B cell (primary cell): Measurements from ENCODE around the gene ITSN2. TPM values are rescaled to one million over a fixed set of nuclear protein-coding genes. Genes with fewer than 3 reads are reported as not detected.

ENCODE experiments used
- ATAC-seq: fragments of 200-7000 bp; cut with Tn5 transposase; one replicate; pipeline ENCODE4 v1.10.0; 2021; ENCODE audit warnings: low read depth, mild to moderate bottlenecking, moderate number of reproducible peaks, moderate library complexity
- CTCF ChIA-PET: fragments of 350-600 bp; sonication (Branson Sonifier 250); formaldehyde crosslinking; loops from one replicate; lab custom pipeline; 2021; ENCODE audit warnings: antibody characterized with exemption, inconsistent platforms; lab: Charles Lee
- POLR2A ChIA-PET: fragments of 350-600 bp; sonication (Branson Sonifier 250); formaldehyde crosslinking; loops from one replicate; lab custom pipeline; 2021; ENCODE audit warnings: antibody characterized with exemption; lab: Charles Lee
- DNase-seq: peaks from one replicate; pipeline ENCODE4 v3.0.0; 2013
- H2AFZ ChIP-seq: 2 replicates; pipeline ENCODE4 v1.6.1; 2012; ENCODE audit warnings: mild to moderate bottlenecking, low read depth, low read length; ENCODE audit not compliant: insufficient read depth, poor library complexity, severe bottlenecking
- H3K27ac ChIP-seq, 2 donors: 1 replicate in 1 of 2; 2 replicates in 1 of 2; pipeline ENCODE4 v1.5.1; 2012 to 2013; ENCODE audit warnings: low read length in 2 of 2, mild to moderate bottlenecking in 2 of 2, moderate library complexity in 1 of 2
- H3K27me3 ChIP-seq, 4 experiments: fragments of 200-600 bp in 1 of 4; sonication (generic) in 1 of 4; replicated peaks in 1 of 4; 1 replicate in 2 of 4; 2 replicates in 2 of 4; pipeline versions ENCODE4 v1.6.1 to v1.7.0; 2013 to 2016; ENCODE audit warnings: low read length in 3 of 4, mild to moderate bottlenecking in 2 of 4, mixed read lengths in 1 of 4, moderate library complexity in 1 of 4; ENCODE audit not compliant: insufficient read depth in 4 of 4, control insufficient read depth in 3 of 4; ENCODE audit errors: control extremely low read depth in 1 of 4
- H3K36me3 ChIP-seq, 2 experiments: replicated peaks in 1 of 2; 1 replicate in 1 of 2; 2 replicates in 1 of 2; pipeline versions ENCODE4 v1.6.1 to v1.7.1; 2013; ENCODE audit warnings: low read length in 1 of 2; ENCODE audit not compliant: insufficient read depth in 2 of 2, control insufficient read depth in 1 of 2; ENCODE audit errors: control extremely low read depth in 1 of 2, extremely low read depth in 1 of 2
- H3K4me1 ChIP-seq, 2 donors: fragments of 200-600 bp in 1 of 2; sonication (generic) in 1 of 2; 1 replicate in 1 of 2; 2 replicates in 1 of 2; pipeline versions ENCODE4 v1.5.1 to v1.6.1; 2013 to 2017; ENCODE audit warnings: low read length in 2 of 2; ENCODE audit not compliant: control insufficient read depth in 2 of 2, insufficient read depth in 2 of 2
- H3K4me2 ChIP-seq: replicated peaks from 2 replicates; pipeline ENCODE3; 2012; ENCODE audit warnings: mild to moderate bottlenecking, low read depth, low read length; ENCODE audit not compliant: poor library complexity, severe bottlenecking
- H3K4me3 ChIP-seq, 5 experiments: fragments of 200-600 bp in 1 of 5; sonication (generic) in 1 of 5; 1 replicate in 3 of 5; 2 replicates in 2 of 5; pipeline versions ENCODE4 v1.5.1 to v1.7.0; 2011 to 2016; ENCODE audit warnings: low read length in 4 of 5, mild to moderate bottlenecking in 4 of 5, low read depth in 2 of 5, control low read depth in 1 of 5, moderate library complexity in 1 of 5; ENCODE audit not compliant: insufficient read depth in 1 of 5; ENCODE audit errors: control extremely low read depth in 1 of 5, extremely low read depth in 1 of 5
- H3K79me2 ChIP-seq: fragments of 200-600 bp; sonication (generic); one replicate; pipeline ENCODE4 v1.6.0; 2016; ENCODE audit warnings: low read length; ENCODE audit not compliant: control insufficient read depth, insufficient read depth
- H3K9ac ChIP-seq: fragments of 200-600 bp; sonication (generic); 2 replicates; pipeline ENCODE4 v1.6.1; 2017; ENCODE audit warnings: mild to moderate bottlenecking, low read length, moderate library complexity
- H3K9me3 ChIP-seq, 3 donors: one replicate each; pipeline versions ENCODE4 v1.6.1 to v1.7.1; 2013; ENCODE audit warnings: low read length in 2 of 3; ENCODE audit not compliant: control insufficient read depth in 2 of 3, insufficient read depth in 1 of 3; ENCODE audit errors: control extremely low read depth in 1 of 3
- H4K20me1 ChIP-seq: 2 replicates; pipeline ENCODE4 v1.6.0; 2012; ENCODE audit warnings: mild to moderate bottlenecking, low read length; ENCODE audit not compliant: insufficient read depth, control insufficient read depth, poor library complexity, severe bottlenecking
- H3K27ac Mint-ChIP-seq: one replicate; pipeline ENCODE4 v1.8.0; 2021; ENCODE audit warnings: mixed read lengths
- H3K27me3 Mint-ChIP-seq: one replicate; pipeline ENCODE4 v1.8.0; 2021; ENCODE audit warnings: mixed read lengths
- H3K4me1 Mint-ChIP-seq: one replicate; pipeline ENCODE4 v1.8.0; 2021; ENCODE audit warnings: mixed read lengths
- H3K4me3 Mint-ChIP-seq: one replicate; pipeline ENCODE4 v1.8.0; 2021; ENCODE audit warnings: mixed read lengths
- H3K9me3 Mint-ChIP-seq: one replicate; pipeline ENCODE4 v1.8.0; 2022; ENCODE audit warnings: mixed read lengths; ENCODE audit not compliant: insufficient read depth
- EZH2 ChIP-seq: IDR thresholded peaks from 2 replicates; pipeline ENCODE4 v1.6.1; 2012; ENCODE audit warnings: borderline replicate concordance, low read depth, mild to moderate bottlenecking, moderate library complexity, low read length; ENCODE audit not compliant: insufficient read depth, poor library complexity, severe bottlenecking
- WGBS: methylation state at CpG from one replicate; pipeline ENCODE4 v1.1.5; 2013; ENCODE audit warnings: missing lambda C conversion rate; ENCODE audit not compliant: insufficient coverage; 5-methylcytosine and 5-hydroxymethylcytosine counted together
- intact Hi-C: fragments of 100-400 bp; cut with micrococcal nuclease; formaldehyde crosslinking; loops from one replicate; pipeline ENCODE4 v1.10.0; 2022
- polyA plus RNA-seq: library from polyadenylated mRNA; depleted of rRNA; stranded (reverse); fragments of >200 nt; gene quantifications from 2 replicates; pipeline ENCODE4 v1.2.3, GENCODE V29; 2012
- total RNA-seq, 2 donors: library from RNA; stranded (reverse); fragments of 120-200 nt in 1 of 2; gene quantifications; 1 replicate in 1 of 2; 2 replicates in 1 of 2; pipeline versions ENCODE4 v1.2.3 to v1.2.4, GENCODE V29; 2013 to 2022
- TF ChIP-seq, protein P1 (sequence below): fragments of 200-600 bp; IDR thresholded peaks from one replicate; pipeline ENCODE4 v1.8.0; 2022; ENCODE audit warnings: antibody characterized with exemption, mild to moderate bottlenecking

ITSN2 gene
- total and polyA plus RNA-seq, 2 donors (not counting 1 experiment from before 2014, with no cell fraction given): 107 to 200 TPM

GRCh38 chr2:24332791-24333540 lies 27.4 kb downstream of the ITSN2 start:
- no CpG with 5 or more reads among the region's 2 CpGs for WGBS
- POLR2A ChIA-PET: interaction anchor here (4.4 kb wide), 1 partner anchor 27 kb away, joined by 40 read pairs; the partner anchor contains the start of gene ITSN2
- peaks cover 0 to 5% (median 0%) of the 10 kb centered on the region in 3 donors for H3K9me3 ChIP-seq
- H3K27me3 ChIP-seq: no peaks in the 10 kb centered on the region
- H4K20me1 ChIP-seq: peaks cover 5% of the 10 kb centered on the region
- peak overlapping the region in 1 of 5 experiments; percentile 5 for H3K4me3 ChIP-seq
- peaks cover 94% of the 10 kb centered on the region for H3K79me2 ChIP-seq
- H2AFZ ChIP-seq: no peak overlapping the region
- H3K36me3 ChIP-seq: no peaks in the 10 kb centered on the region
- Mint-ChIP-seq H3K4me1 (peaks cover 68% of the 10 kb centered on the region), H3K27me3 (no peaks in the 10 kb centered on the region), H3K9me3 (no peaks in the 10 kb centered on the region), H3K27ac (peak overlapping the region; percentile 84), H3K4me3 (peak overlapping the region; percentile 40)
- TF ChIP-seq, protein P1, sequence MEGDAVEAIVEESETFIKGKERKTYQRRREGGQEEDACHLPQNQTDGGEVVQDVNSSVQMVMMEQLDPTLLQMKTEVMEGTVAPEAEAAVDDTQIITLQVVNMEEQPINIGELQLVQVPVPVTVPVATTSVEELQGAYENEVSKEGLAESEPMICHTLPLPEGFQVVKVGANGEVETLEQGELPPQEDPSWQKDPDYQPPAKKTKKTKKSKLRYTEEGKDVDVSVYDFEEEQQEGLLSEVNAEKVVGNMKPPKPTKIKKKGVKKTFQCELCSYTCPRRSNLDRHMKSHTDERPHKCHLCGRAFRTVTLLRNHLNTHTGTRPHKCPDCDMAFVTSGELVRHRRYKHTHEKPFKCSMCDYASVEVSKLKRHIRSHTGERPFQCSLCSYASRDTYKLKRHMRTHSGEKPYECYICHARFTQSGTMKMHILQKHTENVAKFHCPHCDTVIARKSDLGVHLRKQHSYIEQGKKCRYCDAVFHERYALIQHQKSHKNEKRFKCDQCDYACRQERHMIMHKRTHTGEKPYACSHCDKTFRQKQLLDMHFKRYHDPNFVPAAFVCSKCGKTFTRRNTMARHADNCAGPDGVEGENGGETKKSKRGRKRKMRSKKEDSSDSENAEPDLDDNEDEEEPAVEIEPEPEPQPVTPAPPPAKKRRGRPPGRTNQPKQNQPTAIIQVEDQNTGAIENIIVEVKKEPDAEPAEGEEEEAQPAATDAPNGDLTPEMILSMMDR: no peak
- TF ChIP-seq EZH2: no peak
- DNase-seq (no peak), ATAC-seq (no peak)
- H3K4me1 ChIP-seq: peaks cover 67 to 70% of the 10 kb centered on the region in 2 donors
- intact Hi-C loops: loop anchor here (1.0 to 2.0 kb wide), 2 partner anchors 9 to 18 kb away; no protein-coding TSS in a partner anchor
- H3K4me2 ChIP-seq: peak overlapping the region; percentile 39
- CTCF ChIA-PET: interaction anchor here (0.7 to 1.0 kb wide), 2 partner anchors 28 to 43 kb away, joined by 3 to 4 read pairs; partner anchors contain the start of gene ITSN2
- no peak overlapping the region for H3K9ac ChIP-seq
- peak overlapping the region in 1 of 2 donors; percentile 92 for H3K27ac ChIP-seq

DNA sequence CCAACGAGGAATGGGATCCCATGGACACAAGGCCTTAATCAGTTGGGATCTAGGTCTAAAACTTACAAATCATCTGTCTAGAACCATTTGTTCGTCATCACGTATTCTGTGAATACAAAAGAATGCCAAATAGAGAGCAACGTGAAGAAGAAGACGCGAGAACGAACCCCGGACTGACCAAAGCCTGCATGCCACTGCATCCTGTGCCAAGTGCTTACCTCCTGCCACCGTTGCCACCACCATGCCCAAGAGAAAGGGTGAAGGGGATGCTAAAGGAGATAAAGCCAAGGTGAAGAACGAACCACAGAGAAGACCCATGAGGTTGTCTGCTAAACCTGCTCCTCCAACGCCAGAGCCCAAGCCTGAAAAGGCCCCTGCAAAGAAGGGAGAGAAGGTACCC lies 30.2 kb downstream of the ITSN2 start:
- H3K9me3 ChIP-seq: peaks cover 0 to under 1% (median 0%) of the 10 kb centered on the region in 3 donors
- peak overlapping the region; percentile 50 for H3K9ac ChIP-seq
- H3K36me3 ChIP-seq: no peaks in the 10 kb centered on the region
- Mint-ChIP-seq H3K4me1 (peaks cover 72% of the 10 kb centered on the region), H3K9me3 (no peaks in the 10 kb centered on the region), H3K27ac (peak overlapping the region; percentile 97), H3K4me3 (peak overlapping the region; percentile 81), H3K27me3 (no peaks in the 10 kb centered on the region)
- intact Hi-C loops: no loop called here
- 62% methylated on average over 2 of the region's 11 CpGs for WGBS
- ChIA-PET CTCF (interaction anchor here (0.9 to 2.0 kb wide), 7 partner anchors 9 to 38 kb away, joined by 3 to 6 read pairs (median 5); no protein-coding TSS in a partner anchor), POLR2A (interaction anchor here (4.4 kb wide), 1 partner anchor 29 kb away, joined by 40 read pairs; the partner anchor contains the start of gene ITSN2)
- H3K4me3 ChIP-seq: peak overlapping the region; percentile 16 to 48 (median 27)
- TF ChIP-seq, protein P1: no peak
- TF ChIP-seq EZH2: no peak
- peak overlapping the region; percentile 13 for H2AFZ ChIP-seq
- H3K4me2 ChIP-seq: peak overlapping the region; percentile 73
- H3K79me2 ChIP-seq: peaks cover 98% of the 10 kb centered on the region
- H3K27ac ChIP-seq: peak overlapping the region; percentile 85 to 92
- no peaks in the 10 kb centered on the region for H3K27me3 ChIP-seq
- ATAC-seq: no peak
- peak; percentile 52 for DNase-seq
- H4K20me1 ChIP-seq: no peaks in the 10 kb centered on the region
- peaks cover 59 to 62% of the 10 kb centered on the region in 2 donors for H3K4me1 ChIP-seq
